ENCODE data around the gene CSNK2A2. TPM values are rescaled to one million over a fixed set of nuclear protein-coding genes. Genes with fewer than 3 reads are reported as not detected.

CSNK2A2 gene
- total and polyA plus RNA-seq, 2 of the 8 experiments (the other 6 are each of a cell fraction or from before 2014, with no cell fraction given): 37.9 to 128 TPM

GRCh38 chr16:58195344-58195743 is 2.6 kb downstream of the CSNK2A2 start:
- Histone ChIP-seq H3K79me2 (ENCODE audit: control insufficient read depth in 1 of 2, insufficient read depth in 2 of 2, low read length in 2 of 2) (peaks cover 6 to 55% of the 10 kb centered on the region in 2 experiments; a peak in 3 of 4 replicates), H3K4me1 (replicated peaks in 1 of 4; ENCODE audit: control insufficient read depth in 3 of 4, insufficient read depth in 4 of 4, low read length in 3 of 4) (peaks cover 0 to 6% (median 1%) of the 10 kb centered on the region in 4 experiments; a peak in 2 of 7 replicates), H3K27me3 (replicated peaks in 1 of 4; ENCODE audit: control insufficient read depth in 3 of 4, extremely low read depth in 1 of 4, insufficient read depth in 3 of 4, low read length in 3 of 4) (peaks cover 0 to 5% (median 2%) of the 10 kb centered on the region in 4 experiments; a peak in 1 of 7 replicates), H3K9me3 (ENCODE audit: insufficient read depth in 2 of 2, low read depth in 1 of 2, low read length in 1 of 2) (no peaks in the 10 kb centered on the region), H2BK5ac (ENCODE audit: low read depth, low read length) (no peak overlapping the region), H3K4me2 (ENCODE audit: insufficient read depth in 1 of 2, low read depth in 2 of 2, low read length in 2 of 2) (no peak overlapping the region), H2AFZ (ENCODE audit: low read length) (no peak overlapping the region), H3K23ac (ENCODE audit: insufficient read length) (no peak overlapping the region), H3K23me2 (ENCODE audit: low read depth, low read length) (peaks cover 11% of the 10 kb centered on the region; the same call in 1 of the 2 replicates), H3K79me1 (ENCODE audit: low read depth, low read length) (peaks cover 6% of the 10 kb centered on the region), H4K91ac (replicated peaks; ENCODE audit: insufficient read length, low read length) (no peak overlapping the region), H3K56ac (replicated peaks; ENCODE audit: insufficient read length, low read depth, low read length) (no peak overlapping the region), H3K36me3 (ENCODE audit: control insufficient read depth in 2 of 4, insufficient read depth in 4 of 4, low read length in 3 of 4) (peaks cover 3 to 61% (median 41%) of the 10 kb centered on the region in 4 experiments; a peak in 7 of 8 replicates), H4K20me1 (replicated peaks in 1 of 2; ENCODE audit: control insufficient read depth in 1 of 2, insufficient read depth in 2 of 2, low read length in 2 of 2) (peaks cover 0 to 3% of the 10 kb centered on the region in 2 experiments), H3K4me3 (ENCODE audit: extremely low read depth in 1 of 4, insufficient read depth in 2 of 4, low read depth in 3 of 4, low read length in 4 of 4) (no peak overlapping the region), H2AK5ac (ENCODE audit: low read depth, low read length) (no peak overlapping the region), H3K4ac (replicated peaks; ENCODE audit: insufficient read length, low read depth, low read length) (no peak overlapping the region), H4K5ac (ENCODE audit: insufficient read length, low read depth, low read length) (no peak overlapping the region), H3K27ac (ENCODE audit: low read depth, low read length) (no peak overlapping the region), H4K8ac (ENCODE audit: extremely low read depth, insufficient read depth, low read length) (no peak overlapping the region), H3K9ac (replicated peaks in 1 of 4; ENCODE audit: extremely low read depth in 1 of 4, low read depth in 3 of 4, low read length in 3 of 4) (no peak overlapping the region), H3K14ac (ENCODE audit: insufficient read length) (no peak overlapping the region), H2BK15ac (ENCODE audit: low read length) (no peak overlapping the region), H2BK20ac (ENCODE audit: low read length) (no peak overlapping the region), H2BK120ac (replicated peaks; ENCODE audit: low read depth, low read length) (no peak overlapping the region), H2BK12ac (ENCODE audit: low read depth, low read length) (no peak overlapping the region), H3K18ac (ENCODE audit: extremely low read depth, low read length) (no peak overlapping the region)
- no peak for FAIRE-seq
- DNase-seq (ENCODE audit: low read depth in 1 of 2, low spot score in 2 of 2): no peak
- WGBS, 2 experiments (ENCODE audit: extremely low coverage in 1 of 2, insufficient coverage in 1 of 2, insufficient read length in 1 of 2, insufficient replicate concordance in 2 of 2, low coverage in 1 of 2, low lambda C conversion rate in 2 of 2, missing lambda C conversion rate in 1 of 2): 80% methylated on average over 4 of the region's 4 CpGs; no CpG with 5 or more reads in 1 of the 2 experiments
- CTCF ChIA-PET (ENCODE audit: partially characterized antibody): interaction anchor here (0.6 to 1.4 kb wide), 3 partner anchors 43 to 177 kb away, joined by 3 read pairs; no protein-coding TSS in a partner anchor
- POLR2A ChIA-PET (ENCODE audit: partially characterized antibody): interaction anchor here (1.0 to 1.8 kb wide), 2 partner anchors 50 to 53 kb away, joined by 3 to 6 read pairs; no protein-coding TSS in a partner anchor
- TF ChIP-seq FOSL1 (IDR thresholded peaks at IDR 0.05; ENCODE audit: insufficient read depth, low read depth, low read length) (no peak), MAX (IDR thresholded peaks at IDR 0.05) (no peak)

Data from H1 (cell line).